GM12891 (cell line): ENCODE results near the gene PPA2.

ENCODE experiments used
- POLR2A ChIP-seq: IDR thresholded peaks from 2 replicates; pipeline ENCODE4 v1.6.1; 2011; ENCODE audit warnings: low read depth, low read length, control low read depth
- POLR2AphosphoS5 ChIP-seq: IDR thresholded peaks from 2 replicates; pipeline ENCODE4 v1.6.1; 2011; ENCODE audit warnings: low read depth, low read length, control low read depth

DNA sequence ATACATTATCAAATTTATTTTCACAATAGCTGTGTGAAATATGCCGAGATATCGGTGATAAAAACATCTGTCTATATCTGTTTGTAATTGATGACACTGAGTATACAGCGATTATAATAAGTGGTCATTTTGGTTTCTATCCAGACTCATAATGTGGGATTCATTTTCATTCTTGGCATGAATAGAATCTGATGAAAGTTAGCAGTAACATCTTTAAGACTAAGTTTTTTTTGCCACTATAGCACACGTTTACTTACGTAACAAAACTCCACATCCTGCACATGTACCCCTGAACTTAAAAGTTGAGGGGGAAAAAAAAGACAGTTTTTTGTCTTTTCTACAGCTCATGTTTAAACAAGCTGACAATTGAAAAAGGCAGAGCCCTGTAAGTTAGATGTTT lies 86.4 kb downstream of the PPA2 start:
- no peak for TF ChIP-seq POLR2A
- TF ChIP-seq POLR2AphosphoS5: no peak
